ENCODE data around the gene ZBTB16.
"Not testable (repeated sequence)": the region's sequence is repeated elsewhere in the genome, so short reads cannot be mapped to it uniquely, and the experiment has no call there.

Gene ZBTB16

GRCh38 chr11:114040706-114041211 is 18.8 kb upstream of the ZBTB16 start:
- DNase-seq (ENCODE audit: low read depth in 1 of 2, low spot score in 1 of 2), result no peak

GRCh38 chr11:114042234-114042633 is 17.3 kb upstream of the ZBTB16 start:
- no peak for DNase-seq (ENCODE audit: low read depth in 1 of 2, low spot score in 1 of 2)

- DNase-seq (ENCODE audit: low read depth in 1 of 2, low spot score in 1 of 2), result no peak
These were observed 15.3 kb upstream of the ZBTB16 start for GRCh38 chr11:114044042-114044871.

GRCh38 chr11:114047327-114047726 is 12.2 kb upstream of the ZBTB16 start:
- DNase-seq (ENCODE audit: low read depth in 1 of 2, low spot score in 1 of 2), result no peak

GRCh38 chr11:114049050-114049449 is 10.5 kb upstream of the ZBTB16 start:
- DNase-seq (ENCODE audit: low read depth in 1 of 2, low spot score in 1 of 2), result no peak

- DNase-seq (ENCODE audit: low read depth in 1 of 2, low spot score in 1 of 2), result not testable (repeated sequence)
These were observed 9.7 kb upstream of the ZBTB16 start for GRCh38 chr11:114049766-114050165.

- DNase-seq (ENCODE audit: low read depth in 1 of 2, low spot score in 1 of 2), result no peak
These were observed 9.1 kb upstream of the ZBTB16 start for GRCh38 chr11:114050258-114050927.

- no peak for DNase-seq (ENCODE audit: low read depth in 1 of 2, low spot score in 1 of 2)
These were observed 8.0 kb upstream of the ZBTB16 start for GRCh38 chr11:114051558-114051957.

- no peak for DNase-seq (ENCODE audit: low read depth in 1 of 2, low spot score in 1 of 2)
These were observed 7.4 kb upstream of the ZBTB16 start for GRCh38 chr11:114052160-114052559.

- no peak for DNase-seq (ENCODE audit: low read depth in 1 of 2, low spot score in 1 of 2)
These were observed 6.1 kb upstream of the ZBTB16 start for GRCh38 chr11:114053406-114053805.

GRCh38 chr11:114054806-114055205 is 4.7 kb upstream of the ZBTB16 start:
- no peak for DNase-seq (ENCODE audit: low read depth in 1 of 2, low spot score in 1 of 2)

- DNase-seq (ENCODE audit: low read depth in 1 of 2, low spot score in 1 of 2), result no peak
These were observed 3.1 kb upstream of the ZBTB16 start for GRCh38 chr11:114056409-114056808.

- DNase-seq (ENCODE audit: low read depth in 1 of 2, low spot score in 1 of 2), result no peak
These were observed 2.4 kb upstream of the ZBTB16 start for GRCh38 chr11:114057147-114057546.

- DNase-seq (ENCODE audit: low read depth in 1 of 2, low spot score in 1 of 2), result no peak
These were observed 1.9 kb upstream of the ZBTB16 start for GRCh38 chr11:114057605-114058004.

- no peak for DNase-seq (ENCODE audit: low read depth in 1 of 2, low spot score in 1 of 2)
These were observed 1.3 kb upstream of the ZBTB16 start for GRCh38 chr11:114058026-114058706.

- no peak for DNase-seq (ENCODE audit: low read depth in 1 of 2, low spot score in 1 of 2)
These were observed 637 bp upstream of the ZBTB16 start for GRCh38 chr11:114058871-114059277.

GRCh38 chr11:114059984-114060391 is 477 bp downstream of the ZBTB16 start:
- no peak for DNase-seq (ENCODE audit: low read depth in 1 of 2, low spot score in 1 of 2)

- DNase-seq (ENCODE audit: low read depth in 1 of 2, low spot score in 1 of 2), result no peak
These were observed 1.0 kb downstream of the ZBTB16 start for GRCh38 chr11:114060392-114061047.

GRCh38 chr11:114061048-114061680 is 1.7 kb downstream of the ZBTB16 start:
- no peak for DNase-seq (ENCODE audit: low read depth in 1 of 2, low spot score in 1 of 2)

- DNase-seq (ENCODE audit: low read depth in 1 of 2, low spot score in 1 of 2), result no peak
These were observed 2.2 kb downstream of the ZBTB16 start for GRCh38 chr11:114061681-114062049.

- DNase-seq (ENCODE audit: low read depth in 1 of 2, low spot score in 1 of 2), result no peak
These were observed 2.8 kb downstream of the ZBTB16 start for GRCh38 chr11:114062272-114062671.

Data from activated CD4-positive, alpha-beta T cell treated with anti-CD3 and anti-CD28 coated beads, Interleukin-2, amount 50 U/mL, for 24 hours (primary cell).